ENCODE data around the gene TEX51.

The TEX51 gene

GRCh38 chr2:126896471-126896870 is 2.2 kb upstream of the TEX51 start:
- TF ChIP-seq CEBPB (IDR thresholded peaks at IDR 0.05) (no peak), EP300 (IDR thresholded peaks at IDR 0.05; ENCODE audit: borderline replicate concordance) (no peak), NFIC (IDR thresholded peaks at IDR 0.05) (no peak), ZBTB7A (IDR thresholded peaks at IDR 0.05; ENCODE audit: low read depth) (no peak), EGR1 (IDR thresholded peaks at IDR 0.05) (no peak), RAD21 (IDR thresholded peaks at IDR 0.05; ENCODE audit: low read depth) (no peak), YY1 (IDR thresholded peaks at IDR 0.05; ENCODE audit: low read depth) (no peak), CREB1 (IDR thresholded peaks at IDR 0.05; ENCODE audit: low read depth) (no peak), TAF1 (IDR thresholded peaks at IDR 0.05; ENCODE audit: low read depth) (no peak), FOXM1 (IDR thresholded peaks at IDR 0.05; ENCODE audit: borderline replicate concordance, low read depth) (no peak), TEAD4 (IDR thresholded peaks at IDR 0.05) (no peak), TCF12 (IDR thresholded peaks at IDR 0.05; ENCODE audit: low read depth) (no peak)
- TF ChIP-seq, protein P1, sequence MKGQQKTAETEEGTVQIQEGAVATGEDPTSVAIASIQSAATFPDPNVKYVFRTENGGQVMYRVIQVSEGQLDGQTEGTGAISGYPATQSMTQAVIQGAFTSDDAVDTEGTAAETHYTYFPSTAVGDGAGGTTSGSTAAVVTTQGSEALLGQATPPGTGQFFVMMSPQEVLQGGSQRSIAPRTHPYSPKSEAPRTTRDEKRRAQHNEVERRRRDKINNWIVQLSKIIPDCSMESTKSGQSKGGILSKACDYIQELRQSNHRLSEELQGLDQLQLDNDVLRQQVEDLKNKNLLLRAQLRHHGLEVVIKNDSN (IDR thresholded peaks at IDR 0.05) = no peak
- TF ChIP-seq, protein P2, sequence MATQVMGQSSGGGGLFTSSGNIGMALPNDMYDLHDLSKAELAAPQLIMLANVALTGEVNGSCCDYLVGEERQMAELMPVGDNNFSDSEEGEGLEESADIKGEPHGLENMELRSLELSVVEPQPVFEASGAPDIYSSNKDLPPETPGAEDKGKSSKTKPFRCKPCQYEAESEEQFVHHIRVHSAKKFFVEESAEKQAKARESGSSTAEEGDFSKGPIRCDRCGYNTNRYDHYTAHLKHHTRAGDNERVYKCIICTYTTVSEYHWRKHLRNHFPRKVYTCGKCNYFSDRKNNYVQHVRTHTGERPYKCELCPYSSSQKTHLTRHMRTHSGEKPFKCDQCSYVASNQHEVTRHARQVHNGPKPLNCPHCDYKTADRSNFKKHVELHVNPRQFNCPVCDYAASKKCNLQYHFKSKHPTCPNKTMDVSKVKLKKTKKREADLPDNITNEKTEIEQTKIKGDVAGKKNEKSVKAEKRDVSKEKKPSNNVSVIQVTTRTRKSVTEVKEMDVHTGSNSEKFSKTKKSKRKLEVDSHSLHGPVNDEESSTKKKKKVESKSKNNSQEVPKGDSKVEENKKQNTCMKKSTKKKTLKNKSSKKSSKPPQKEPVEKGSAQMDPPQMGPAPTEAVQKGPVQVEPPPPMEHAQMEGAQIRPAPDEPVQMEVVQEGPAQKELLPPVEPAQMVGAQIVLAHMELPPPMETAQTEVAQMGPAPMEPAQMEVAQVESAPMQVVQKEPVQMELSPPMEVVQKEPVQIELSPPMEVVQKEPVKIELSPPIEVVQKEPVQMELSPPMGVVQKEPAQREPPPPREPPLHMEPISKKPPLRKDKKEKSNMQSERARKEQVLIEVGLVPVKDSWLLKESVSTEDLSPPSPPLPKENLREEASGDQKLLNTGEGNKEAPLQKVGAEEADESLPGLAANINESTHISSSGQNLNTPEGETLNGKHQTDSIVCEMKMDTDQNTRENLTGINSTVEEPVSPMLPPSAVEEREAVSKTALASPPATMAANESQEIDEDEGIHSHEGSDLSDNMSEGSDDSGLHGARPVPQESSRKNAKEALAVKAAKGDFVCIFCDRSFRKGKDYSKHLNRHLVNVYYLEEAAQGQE (IDR thresholded peaks at IDR 0.05; ENCODE audit: low read depth) = no peak
- TF ChIP-seq, protein P3, sequence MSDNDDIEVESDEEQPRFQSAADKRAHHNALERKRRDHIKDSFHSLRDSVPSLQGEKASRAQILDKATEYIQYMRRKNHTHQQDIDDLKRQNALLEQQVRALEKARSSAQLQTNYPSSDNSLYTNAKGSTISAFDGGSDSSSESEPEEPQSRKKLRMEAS (IDR thresholded peaks at IDR 0.05) = no peak

DNA sequence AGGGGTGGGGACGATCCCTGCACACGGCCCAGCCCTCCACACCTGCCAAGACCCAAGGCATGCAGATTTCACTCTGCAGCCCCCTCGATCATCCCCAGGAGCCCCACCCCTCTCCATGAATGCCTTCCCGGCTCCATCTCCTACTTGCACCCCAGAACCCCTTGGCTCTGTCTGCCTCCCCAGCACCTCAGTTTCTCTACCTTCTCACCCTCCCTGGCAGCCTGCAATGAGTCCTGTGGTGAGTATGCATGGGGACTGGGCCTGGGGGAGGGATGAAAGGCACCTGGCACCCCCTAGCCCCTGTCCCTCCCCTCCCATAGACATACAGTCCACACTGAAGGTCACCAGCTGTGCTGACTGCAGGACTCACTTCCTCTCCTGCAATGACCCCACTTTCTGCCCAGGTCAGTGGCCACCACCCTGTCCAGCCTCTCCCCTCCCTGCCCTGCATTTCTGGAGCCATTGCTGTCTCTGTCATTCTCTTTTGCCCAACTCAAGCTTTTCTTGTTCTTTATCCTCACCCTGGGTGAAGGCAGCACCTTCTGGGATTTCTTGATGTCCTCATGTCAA is 1.0 kb downstream of the TEX51 start:
- TF ChIP-seq NFIC (IDR thresholded peaks at IDR 0.05) = no peak
- TF ChIP-seq FOXM1 (IDR thresholded peaks at IDR 0.05; ENCODE audit: borderline replicate concordance, low read depth) = no peak
- TF ChIP-seq TCF12 (IDR thresholded peaks at IDR 0.05; ENCODE audit: low read depth) = no peak
- TF ChIP-seq, protein P1 (IDR thresholded peaks at IDR 0.05) = no peak
- no peak for TF ChIP-seq CEBPB (IDR thresholded peaks at IDR 0.05)
- TF ChIP-seq EGR1 (IDR thresholded peaks at IDR 0.05) = no peak
- no peak for TF ChIP-seq CREB1 (IDR thresholded peaks at IDR 0.05; ENCODE audit: low read depth)
- no peak for TF ChIP-seq YY1 (IDR thresholded peaks at IDR 0.05; ENCODE audit: low read depth)
- TF ChIP-seq, protein P3 (IDR thresholded peaks at IDR 0.05) = no peak
- no peak for TF ChIP-seq TEAD4 (IDR thresholded peaks at IDR 0.05)
- no peak for TF ChIP-seq TAF1 (IDR thresholded peaks at IDR 0.05; ENCODE audit: low read depth)
- no peak for TF ChIP-seq ZBTB7A (IDR thresholded peaks at IDR 0.05; ENCODE audit: low read depth)
- TF ChIP-seq, protein P2 (IDR thresholded peaks at IDR 0.05; ENCODE audit: low read depth) = no peak
- TF ChIP-seq EP300 (IDR thresholded peaks at IDR 0.05; ENCODE audit: borderline replicate concordance) = no peak
- no peak for TF ChIP-seq RAD21 (IDR thresholded peaks at IDR 0.05; ENCODE audit: low read depth)

- TF ChIP-seq TAF1 (IDR thresholded peaks at IDR 0.05; ENCODE audit: low read depth) = no peak
- no peak for TF ChIP-seq EP300 (IDR thresholded peaks at IDR 0.05; ENCODE audit: borderline replicate concordance)
- TF ChIP-seq, protein P3 (IDR thresholded peaks at IDR 0.05) = no peak
- TF ChIP-seq EGR1 (IDR thresholded peaks at IDR 0.05) = no peak
- TF ChIP-seq FOXM1 (IDR thresholded peaks at IDR 0.05; ENCODE audit: borderline replicate concordance, low read depth) = no peak
- no peak for TF ChIP-seq NFIC (IDR thresholded peaks at IDR 0.05)
- TF ChIP-seq RAD21 (IDR thresholded peaks at IDR 0.05; ENCODE audit: low read depth) = no peak
- TF ChIP-seq, protein P1 (IDR thresholded peaks at IDR 0.05) = no peak
- no peak for TF ChIP-seq YY1 (IDR thresholded peaks at IDR 0.05; ENCODE audit: low read depth)
- no peak for TF ChIP-seq ZBTB7A (IDR thresholded peaks at IDR 0.05; ENCODE audit: low read depth)
- no peak for TF ChIP-seq CREB1 (IDR thresholded peaks at IDR 0.05; ENCODE audit: low read depth)
- TF ChIP-seq TCF12 (IDR thresholded peaks at IDR 0.05; ENCODE audit: low read depth) = no peak
- TF ChIP-seq TEAD4 (IDR thresholded peaks at IDR 0.05) = no peak
- no peak for TF ChIP-seq CEBPB (IDR thresholded peaks at IDR 0.05)
- TF ChIP-seq, protein P2 (IDR thresholded peaks at IDR 0.05; ENCODE audit: low read depth) = no peak
Observed at GRCh38 chr2:126900646-126901319, 2.1 kb downstream of the TEX51 start.
